ENCODE data around the gene CARTPT. TPM values are rescaled to one million over a fixed set of nuclear protein-coding genes. Genes with fewer than 3 reads are reported as not detected.

The CARTPT gene
- not detected in 2 replicates for total RNA-seq (2013; cell fraction: nucleolus; rRNA removed)
- not detected in 2 replicates for total RNA-seq (2014; rRNA removed)
- not detected in 2 replicates for total RNA-seq (2014; rRNA removed; fragmentation: Illumina TruSeq; extraction: Trizol)
- not detected in 2 replicates for total RNA-seq (2021)
- not detected for polyA plus RNA-seq (2011; ENCODE audit: low read depth)
- not detected in 2 replicates for polyA plus RNA-seq (2011; rRNA removed)
- polyA plus RNA-seq (2011; cell fraction: cytosol; rRNA removed): not detected in 2 replicates
- polyA plus RNA-seq (2011; cell fraction: nucleus; rRNA removed): not detected in 2 replicates
- polyA plus RNA-seq (2012): not detected in 2 replicates
- polyA plus RNA-seq (2014; fragmentation: Illumina TruSeq; extraction: Trizol): not detected in 2 replicates
- not detected for polyA plus RNA-seq (2014; fragmentation: Nextera tagmentation; extraction: Ambion mirVana)
- not detected in 2 replicates for polyA plus RNA-seq (2014; rRNA removed)
- not detected for polyA plus RNA-seq (2016; fragmentation: Nextera tagmentation; extraction: Ambion mirVana)
- polyA minus RNA-seq (2011; rRNA and poly(A)+ RNA removed): not detected in 2 replicates
- not detected in 2 replicates for polyA minus RNA-seq (2011; cell fraction: cytosol; rRNA and poly(A)+ RNA removed)
- polyA minus RNA-seq (2011; cell fraction: nucleus; rRNA and poly(A)+ RNA removed): not detected in 2 replicates
- Bru-seq, nascent RNA: not detected
- BruChase-seq, experiment 1, labeled RNA remaining after a 6-hour chase: not detected
- BruChase-seq, experiment 2, labeled RNA remaining after a 2-hour chase: not detected
- long read RNA-seq, experiment 1: 0 reads
- long read RNA-seq, experiment 2: 0 reads

- Histone ChIP-seq H3K9ac (ENCODE audit: control insufficient read depth, insufficient read depth, low read length) (no peak within 1 kb of the TSS), H3K27me3 (replicated peaks in 1 of 2; ENCODE audit: control insufficient read depth in 2 of 2, insufficient read depth in 2 of 2, low read length in 1 of 2) (peaks cover 0 to 10% of the 10 kb centered on the region in 2 experiments; a peak in 3 of 4 replicates), H3K36me3 (ENCODE audit: control insufficient read depth in 2 of 2, insufficient read depth in 2 of 2, low read length in 1 of 2) (no peaks in the 10 kb centered on the region), H3K4me2 (ENCODE audit: control insufficient read depth, insufficient read depth) (no peak within 1 kb of the TSS), H3K4me1 (ENCODE audit: control insufficient read depth, insufficient read depth, low read length) (no peaks in the 10 kb centered on the region), H3K79me2 (ENCODE audit: control insufficient read depth, insufficient read depth, low read length) (no peaks in the 10 kb centered on the region), H2AFZ (ENCODE audit: control insufficient read depth, low read depth, low read length) (no peak within 1 kb of the TSS), H3K27ac (ENCODE audit: control insufficient read depth, insufficient read depth) (no peak within 1 kb of the TSS), H3K9me3 (replicated peaks; ENCODE audit: control insufficient read depth, insufficient read depth, low read length) (no peaks in the 10 kb centered on the region), H4K20me1 (ENCODE audit: control insufficient read depth, insufficient read depth) (no peaks in the 10 kb centered on the region), H3K4me3 (no peak within 1 kb of the TSS)
- intact Hi-C loops (cut with micrococcal nuclease; ENCODE audit: unreplicated experiment): no loop called here
- FAIRE-seq (no peak), DNase-seq (ENCODE audit: low read depth, low spot score) (no peak), ATAC-seq (no peak)
- ChIA-PET CTCF (no interaction called here), POLR2A (no interaction called here), RAD21 (ENCODE audit: unreplicated experiment) (no interaction called here), SMC1A (ENCODE audit: uncharacterized antibody, unreplicated experiment) (no interaction called here)
- 59% methylated on average over 56 of the region's 65 CpGs for whole genome bisulfite sequencing (ENCODE audit: insufficient coverage, insufficient replicate concordance, low lambda C conversion rate, missing lambda C conversion rate)
- peak; percentile 75; the same call in 1 of the 2 replicates for TF ChIP-seq REST (IDR thresholded peaks at IDR 0.05; ENCODE audit: low read depth, low read length)
- TF ChIP-seq, protein P1, sequence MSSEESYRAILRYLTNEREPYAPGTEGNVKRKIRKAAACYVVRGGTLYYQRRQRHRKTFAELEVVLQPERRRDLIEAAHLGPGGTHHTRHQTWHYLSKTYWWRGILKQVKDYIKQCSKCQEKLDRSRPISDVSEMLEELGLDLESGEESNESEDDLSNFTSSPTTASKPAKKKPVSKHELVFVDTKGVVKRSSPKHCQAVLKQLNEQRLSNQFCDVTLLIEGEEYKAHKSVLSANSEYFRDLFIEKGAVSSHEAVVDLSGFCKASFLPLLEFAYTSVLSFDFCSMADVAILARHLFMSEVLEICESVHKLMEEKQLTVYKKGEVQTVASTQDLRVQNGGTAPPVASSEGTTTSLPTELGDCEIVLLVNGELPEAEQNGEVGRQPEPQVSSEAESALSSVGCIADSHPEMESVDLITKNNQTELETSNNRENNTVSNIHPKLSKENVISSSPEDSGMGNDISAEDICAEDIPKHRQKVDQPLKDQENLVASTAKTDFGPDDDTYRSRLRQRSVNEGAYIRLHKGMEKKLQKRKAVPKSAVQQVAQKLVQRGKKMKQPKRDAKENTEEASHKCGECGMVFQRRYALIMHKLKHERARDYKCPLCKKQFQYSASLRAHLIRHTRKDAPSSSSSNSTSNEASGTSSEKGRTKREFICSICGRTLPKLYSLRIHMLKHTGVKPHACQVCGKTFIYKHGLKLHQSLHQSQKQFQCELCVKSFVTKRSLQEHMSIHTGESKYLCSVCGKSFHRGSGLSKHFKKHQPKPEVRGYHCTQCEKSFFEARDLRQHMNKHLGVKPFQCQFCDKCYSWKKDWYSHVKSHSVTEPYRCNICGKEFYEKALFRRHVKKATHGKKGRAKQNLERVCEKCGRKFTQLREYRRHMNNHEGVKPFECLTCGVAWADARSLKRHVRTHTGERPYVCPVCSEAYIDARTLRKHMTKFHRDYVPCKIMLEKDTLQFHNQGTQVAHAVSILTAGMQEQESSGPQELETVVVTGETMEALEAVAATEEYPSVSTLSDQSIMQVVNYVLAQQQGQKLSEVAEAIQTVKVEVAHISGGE (CRISPR knock-in tag; IDR thresholded peaks at IDR 0.05): no peak
- in situ Hi-C loops (cut with MboI): no loop called here
- BruUV-seq (replicated peaks): no TSS peak
Observed at GRCh38 chr5:71719063-71719964, at the start of gene CARTPT. CARTPT (plus strand) TSS chr5:71719275; CDS start chr5:71719294, 19 bp downstream.

Measured in GM12878 (cell line).